Lower lobe of right lung (tissue), 2 donors: ENCODE results near the gene ARMS2. TPM values are rescaled to one million over a fixed set of nuclear protein-coding genes. Genes with fewer than 3 reads are reported as not detected.

Experiments
- ATAC-seq, 2 donors: fragments of 200-7000 bp; cut with Tn5 transposase; one replicate each; pipeline ENCODE4 v1.9.1; 2020 to 2022; ENCODE audit warnings: mild to moderate bottlenecking in 2 of 2, moderate library complexity in 2 of 2
- DNase-seq: peaks from one replicate; pipeline ENCODE4 v3.0.0-alpha.2; 2020
- H3K27ac ChIP-seq: fragments of 200-600 bp; one replicate; pipeline ENCODE4 v1.8.0; 2022
- H3K27me3 ChIP-seq: fragments of 200-600 bp; one replicate; pipeline ENCODE4 v1.8.0; 2022; ENCODE audit warnings: low read depth
- H3K36me3 ChIP-seq: fragments of 200-600 bp; one replicate; pipeline ENCODE4 v1.8.0; 2022; ENCODE audit warnings: mild to moderate bottlenecking
- H3K4me1 ChIP-seq: fragments of 200-600 bp; one replicate; pipeline ENCODE4 v1.8.0; 2022
- H3K4me3 ChIP-seq: fragments of 200-600 bp; one replicate; pipeline ENCODE4 v1.8.0; 2022; ENCODE audit warnings: mild to moderate bottlenecking
- H3K9me3 ChIP-seq: fragments of 200-600 bp; one replicate; pipeline ENCODE4 v1.8.0; 2022
- CTCF ChIP-seq: fragments of 200-600 bp; IDR thresholded peaks from one replicate; pipeline ENCODE4 v1.8.0; 2022; ENCODE audit warnings: antibody characterized with exemption, mild to moderate bottlenecking
- intact Hi-C: fragments of 100-400 bp; cut with DNase I; formaldehyde crosslinking; loops from one replicate; pipeline ENCODE4 v1.11.0; 2022
- total RNA-seq: library from RNA; stranded (reverse); fragmentation: NEBNext Ultra II Directional; extraction: Animal tissue kit (Norgen Biotek cat#: 25700); gene quantifications from one replicate; pipeline ENCODE4 v1.2.1, GENCODE V29; 2021
- donor health status: DM: no; HTN: yes; CAD: no; lungs with severe emphysema.

The ARMS2 gene
- total RNA-seq, 1 donor from 2014 or later, result not detected

- H3K9me3 ChIP-seq, result no peaks in the 10 kb centered on the region
- H3K4me3 ChIP-seq, result no peak overlapping the region
- H3K27me3 ChIP-seq, result no peaks in the 10 kb centered on the region
- H3K36me3 ChIP-seq, result no peaks in the 10 kb centered on the region
- intact Hi-C loops, result no loop called here
- no peak overlapping the region for H3K27ac ChIP-seq
- ATAC-seq (no peak), DNase-seq (no peak)
- no peak for TF ChIP-seq CTCF
- H3K4me1 ChIP-seq, result peaks cover 35% of the 10 kb centered on the region
Measured at GRCh38 chr10:122500194-122500593, 45.7 kb downstream of the ARMS2 start.

- H3K4me1 ChIP-seq, result peaks cover 30% of the 10 kb centered on the region
- no peaks in the 10 kb centered on the region for H3K27me3 ChIP-seq
- H3K36me3 ChIP-seq, result no peaks in the 10 kb centered on the region
- TF ChIP-seq CTCF, result no peak
- no peak overlapping the region for H3K27ac ChIP-seq
- ATAC-seq (no peak), DNase-seq (no peak)
- no peak overlapping the region for H3K4me3 ChIP-seq
- intact Hi-C loops, result no loop called here
- no peaks in the 10 kb centered on the region for H3K9me3 ChIP-seq
Measured at GRCh38 chr10:122500726-122501125, 46.3 kb downstream of the ARMS2 start.

- no peak overlapping the region for H3K27ac ChIP-seq
- TF ChIP-seq CTCF, result no peak
- intact Hi-C loops, result no loop called here
- ATAC-seq (no peak), DNase-seq (no peak)
- no peaks in the 10 kb centered on the region for H3K9me3 ChIP-seq
- peaks cover 21% of the 10 kb centered on the region for H3K4me1 ChIP-seq
- peaks cover 13% of the 10 kb centered on the region for H3K36me3 ChIP-seq
- no peaks in the 10 kb centered on the region for H3K27me3 ChIP-seq
- H3K4me3 ChIP-seq, result no peak overlapping the region
Measured at GRCh38 chr10:122503012-122503411, 48.6 kb downstream of the ARMS2 start.

GRCh38 chr10:122503886-122504609, 49.6 kb downstream of the ARMS2 start:
- ATAC-seq, result no peak
- Histone ChIP-seq H3K27ac (no peak overlapping the region), H3K4me1 (peaks cover 12% of the 10 kb centered on the region), H3K36me3 (peaks cover 23% of the 10 kb centered on the region), H3K27me3 (no peaks in the 10 kb centered on the region), H3K4me3 (no peak overlapping the region), H3K9me3 (no peaks in the 10 kb centered on the region)
- no peak for DNase-seq
- intact Hi-C loops, result no loop called here
- TF ChIP-seq CTCF, result no peak

- DNase-seq, result peak; percentile 84
- intact Hi-C loops, result no loop called here
- Histone ChIP-seq H3K27me3 (no peaks in the 10 kb centered on the region), H3K4me3 (no peak overlapping the region), H3K36me3 (peaks cover 28% of the 10 kb centered on the region), H3K9me3 (no peaks in the 10 kb centered on the region), H3K27ac (no peak overlapping the region), H3K4me1 (peaks cover 7% of the 10 kb centered on the region)
- ATAC-seq, result peak; percentile 91 to 94
- TF ChIP-seq CTCF, result no peak
Measured at GRCh38 chr10:122504610-122504950, 50.1 kb downstream of the ARMS2 start.
